Astrocyte (in vitro differentiated cells and primary cell): ENCODE measurements around the gene KLHDC2.

ENCODE experiments used
- CTCF ChIP-seq: IDR thresholded peaks from 2 replicates; pipeline ENCODE4 v1.5.1; 2011; ENCODE audit warnings: low read depth, mild to moderate bottlenecking, inconsistent platforms, low read length, moderate library complexity; ENCODE audit not compliant: insufficient read depth
- EZH2 ChIP-seq: IDR thresholded peaks from 2 replicates; pipeline ENCODE4 v1.6.1; 2012; ENCODE audit warnings: mild to moderate bottlenecking, low read length, inconsistent platforms; ENCODE audit not compliant: insufficient read depth

GRCh38 chr14:49808780-49809179, 40.8 kb downstream of the KLHDC2 start:
- no peak for TF ChIP-seq CTCF
- TF ChIP-seq EZH2 = no peak
